HUES6 (cell line): ENCODE results near the gene SLC6A17.

Source experiments
- H3K27ac ChIP-seq: 2 replicates; pipeline ENCODE4 v1.7.0; 2013; ENCODE audit warnings: low read depth, mild to moderate bottlenecking, low read length, inconsistent platforms
- H3K27me3 ChIP-seq: 2 replicates; pipeline ENCODE4 v1.6.1; 2013; ENCODE audit warnings: low read length; ENCODE audit not compliant: control insufficient read depth, insufficient read depth
- H3K36me3 ChIP-seq: 2 replicates; pipeline ENCODE4 v1.6.1; 2013; ENCODE audit warnings: low read length; ENCODE audit not compliant: control insufficient read depth, insufficient read depth
- H3K4me1 ChIP-seq: 2 replicates; pipeline ENCODE4 v1.6.1; 2013; ENCODE audit warnings: low read length; ENCODE audit not compliant: control insufficient read depth, insufficient read depth
- H3K4me3 ChIP-seq: 2 replicates; pipeline ENCODE4 v1.5.1; 2013; ENCODE audit warnings: low read depth, low read length
- H3K9ac ChIP-seq: one replicate; pipeline ENCODE4 v1.6.1; 2013; ENCODE audit warnings: mild to moderate bottlenecking, low read length
- H3K9me3 ChIP-seq: 2 replicates; pipeline ENCODE4 v1.6.1; 2013; ENCODE audit warnings: low read depth, low read length; ENCODE audit not compliant: control insufficient read depth, insufficient read depth

The SLC6A17 gene

DNA sequence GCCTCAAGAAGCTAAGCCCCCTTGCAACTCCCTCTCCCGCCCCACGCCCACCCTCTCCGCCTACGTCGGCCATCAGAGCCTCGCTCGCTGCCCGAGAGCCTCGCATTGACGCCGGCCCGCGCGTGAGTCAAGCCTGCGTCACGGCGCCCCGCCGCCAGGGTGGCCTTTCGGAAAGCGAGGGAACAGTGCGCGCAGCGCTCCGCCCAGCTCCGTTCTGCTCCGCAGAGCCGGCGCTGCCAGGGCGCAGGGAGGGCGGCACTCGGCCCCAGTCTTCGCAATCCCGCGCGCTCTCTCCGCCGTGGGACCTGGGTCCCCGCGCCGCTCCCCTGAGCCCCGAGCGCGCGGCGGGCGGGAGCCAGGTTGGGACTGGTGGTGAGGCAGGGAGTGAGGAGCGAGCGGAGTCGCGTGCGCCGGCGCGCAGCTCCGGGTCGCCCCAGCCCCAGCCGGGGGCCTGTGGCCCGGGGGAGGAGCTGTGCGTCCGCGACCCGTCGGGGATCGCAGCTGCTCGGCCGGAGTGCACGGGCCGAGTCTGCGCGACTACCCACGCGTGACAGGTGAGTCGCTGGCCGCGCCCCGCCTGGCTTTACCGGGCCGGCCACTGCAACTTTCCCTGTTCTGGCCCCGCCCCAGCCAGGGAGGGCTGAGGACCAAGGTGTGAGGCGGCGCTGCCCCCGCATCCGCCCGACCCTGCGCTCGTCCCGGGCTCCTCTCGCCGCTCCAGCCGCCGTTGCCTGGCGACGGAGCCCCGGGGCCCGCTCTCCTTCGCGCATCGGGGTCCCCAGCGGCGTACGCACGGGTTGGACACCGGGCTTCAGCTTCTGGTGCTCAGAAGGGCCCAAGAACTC is at the start of gene SLC6A17:
Gene SLC6A17 (plus strand): TSS at position 165 of the 845 bp plus-strand sequence. CDS start 16,436 bp downstream, outside the sequence.
- Histone ChIP-seq H3K27ac (no peak within 1 kb of the TSS), H3K9ac (no peak within 1 kb of the TSS), H3K27me3 (peaks cover 100% of the 10 kb centered on the region), H3K9me3 (no peaks in the 10 kb centered on the region), H3K36me3 (no peaks in the 10 kb centered on the region), H3K4me1 (no peaks in the 10 kb centered on the region; the same call in 1 of the 2 replicates), H3K4me3 (peak within 1 kb of the TSS; percentile 69)

DNA sequence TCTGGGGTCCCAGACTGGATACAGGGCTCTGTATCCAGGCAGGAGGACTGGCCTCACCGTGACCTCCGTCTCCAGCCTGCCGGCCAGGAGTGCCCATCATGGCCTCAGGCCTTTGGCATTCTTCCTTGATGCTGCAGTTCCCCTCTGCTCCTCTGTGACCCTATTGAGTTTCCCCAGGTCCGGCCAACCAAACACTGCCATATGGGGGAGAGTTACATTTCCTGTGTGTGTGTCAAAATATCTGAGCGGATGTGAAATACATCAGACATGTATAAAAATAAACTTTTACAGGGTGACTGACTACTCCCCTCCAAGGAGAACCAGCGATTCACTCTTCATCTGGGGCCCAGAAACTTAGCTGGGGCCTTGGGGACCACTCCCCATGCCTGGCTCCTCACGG is 48.2 kb upstream of the SLC6A17 start:
- Histone ChIP-seq H3K27me3 (peaks cover 12% of the 10 kb centered on the region; the same call in 1 of the 2 replicates), H3K4me1 (peaks cover 5% of the 10 kb centered on the region; the same call in 1 of the 2 replicates), H3K9ac (no peak overlapping the region), H3K36me3 (no peaks in the 10 kb centered on the region), H3K9me3 (no peaks in the 10 kb centered on the region), H3K27ac (no peak overlapping the region), H3K4me3 (no peak overlapping the region)

DNA sequence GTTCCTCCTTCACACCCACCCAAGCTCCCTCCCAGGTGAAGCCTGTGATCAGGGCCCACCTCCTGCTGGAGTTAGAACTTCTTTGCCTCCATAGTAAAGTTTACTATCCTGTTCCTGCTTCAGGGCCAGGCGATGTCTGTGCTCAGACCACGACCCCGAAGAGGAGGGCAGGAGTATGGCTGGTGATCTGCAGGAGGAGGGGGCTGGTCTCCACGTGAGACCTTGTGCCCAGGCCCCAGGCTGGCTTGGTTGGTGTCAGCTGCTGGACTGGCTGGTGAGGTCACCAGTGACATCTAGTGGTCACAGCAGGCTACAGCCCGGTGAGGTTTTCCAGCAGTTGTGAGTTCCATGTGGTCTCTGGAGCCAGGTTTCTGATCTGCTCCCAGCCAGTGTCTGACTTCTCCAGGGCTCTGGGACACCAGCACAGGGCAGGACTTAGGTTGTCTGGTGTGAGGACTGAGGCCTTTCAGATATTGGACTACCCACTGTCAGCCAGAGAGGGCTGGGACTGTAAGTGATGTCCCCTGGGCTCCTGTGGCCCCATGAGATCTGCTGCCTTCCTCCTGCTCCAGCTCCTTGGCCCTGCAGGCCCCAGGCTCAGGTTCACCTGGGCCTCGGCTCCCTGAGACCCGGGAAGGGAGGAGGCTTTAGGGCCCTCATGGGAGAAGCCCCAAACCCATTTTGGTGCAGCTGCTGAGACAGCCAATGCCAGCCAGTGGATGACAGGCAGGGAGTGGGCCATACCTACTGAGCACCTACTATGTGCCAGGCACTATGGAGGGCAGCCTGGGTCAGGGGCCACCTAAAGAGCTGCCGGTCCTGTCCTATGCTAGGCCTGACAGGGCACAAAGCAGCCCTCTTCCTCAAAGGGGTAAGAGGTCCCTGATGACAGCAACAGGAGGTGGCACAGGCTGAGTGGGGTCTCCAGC is 44.0 kb upstream of the SLC6A17 start:
- Histone ChIP-seq H3K27me3 (peaks cover 17% of the 10 kb centered on the region), H3K9ac (no peak overlapping the region), H3K27ac (no peak overlapping the region), H3K9me3 (no peaks in the 10 kb centered on the region), H3K36me3 (no peaks in the 10 kb centered on the region), H3K4me3 (no peak overlapping the region), H3K4me1 (peaks cover 5% of the 10 kb centered on the region; the same call in 1 of the 2 replicates)

DNA sequence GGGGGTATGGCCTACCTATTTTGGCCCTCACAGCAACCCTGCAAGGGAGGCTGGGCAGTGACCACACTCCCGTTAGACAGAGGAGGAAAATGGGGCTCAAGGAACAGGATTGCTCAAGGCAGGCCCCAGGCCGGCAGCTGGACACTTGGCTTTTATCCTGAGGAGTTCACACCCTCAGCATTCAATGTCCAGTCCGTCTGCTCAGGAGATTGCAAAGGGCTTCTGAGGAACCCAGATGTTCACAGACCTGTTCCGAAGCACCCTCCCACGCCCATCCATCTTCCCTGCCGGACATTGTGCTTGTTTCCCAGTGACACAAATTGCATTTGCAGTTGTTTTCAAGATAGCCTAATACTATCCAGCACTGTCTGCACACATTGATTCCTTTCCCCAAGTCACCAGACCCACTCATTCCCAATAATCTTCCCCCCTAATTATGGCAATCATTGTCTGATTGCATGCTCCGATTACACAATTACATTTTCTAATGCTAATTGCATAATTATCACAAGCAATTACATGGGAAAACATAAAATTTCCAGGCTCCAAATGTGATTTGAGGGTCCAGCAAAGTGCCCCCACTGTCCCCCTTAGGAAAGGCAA is 42.3 kb upstream of the SLC6A17 start:
- Histone ChIP-seq H3K27me3 (peaks cover 26% of the 10 kb centered on the region), H3K9ac (no peak overlapping the region), H3K4me1 (peaks cover 5% of the 10 kb centered on the region; the same call in 1 of the 2 replicates), H3K9me3 (no peaks in the 10 kb centered on the region), H3K27ac (no peak overlapping the region), H3K36me3 (no peaks in the 10 kb centered on the region), H3K4me3 (no peak overlapping the region)

DNA sequence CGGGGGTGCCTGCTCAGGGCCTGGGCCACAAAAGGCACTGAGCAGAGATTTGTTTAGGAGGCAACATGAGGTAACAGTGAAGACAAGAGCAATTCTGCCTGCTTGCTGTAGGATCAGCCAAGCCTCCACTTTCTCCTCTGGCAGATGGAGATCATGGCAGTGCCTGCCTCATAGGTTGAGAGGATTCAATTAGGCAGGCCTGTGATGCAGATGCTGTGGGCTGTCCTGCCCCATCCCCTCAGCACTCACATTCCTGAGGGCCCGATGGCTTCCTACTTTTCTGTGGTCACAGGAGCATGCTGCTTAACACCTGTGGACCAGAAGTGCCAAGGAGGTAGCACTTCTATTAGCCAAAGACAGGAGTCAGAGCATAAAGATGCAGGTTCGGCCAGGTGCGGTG is 39.2 kb upstream of the SLC6A17 start:
- no peaks in the 10 kb centered on the region for H3K36me3 ChIP-seq
- H3K9ac ChIP-seq, result no peak overlapping the region
- H3K4me3 ChIP-seq, result no peak overlapping the region
- no peaks in the 10 kb centered on the region for H3K4me1 ChIP-seq
- no peak overlapping the region for H3K27ac ChIP-seq
- peaks cover 32% of the 10 kb centered on the region for H3K27me3 ChIP-seq
- no peaks in the 10 kb centered on the region for H3K9me3 ChIP-seq

DNA sequence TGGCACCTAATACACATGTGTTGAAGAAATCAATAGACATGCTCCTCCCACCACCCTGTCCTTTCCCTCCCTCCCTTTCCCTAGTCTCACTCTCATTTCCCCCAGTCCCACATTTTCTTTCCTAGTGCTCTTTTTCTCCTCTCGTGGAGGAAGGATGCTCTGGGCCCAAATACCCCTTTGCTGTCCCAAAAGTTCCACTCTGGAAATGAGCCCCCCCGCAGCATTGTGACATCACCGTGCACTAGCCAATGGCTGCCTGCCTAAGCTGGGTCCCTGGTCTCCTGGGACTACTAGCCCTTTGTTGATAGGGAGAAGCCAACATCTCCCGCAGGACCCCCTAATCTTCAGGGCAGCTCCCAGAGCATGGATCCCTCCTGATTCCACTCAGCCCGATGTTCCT is 38.2 kb upstream of the SLC6A17 start, which contains the start of gene UBL4B:
Gene UBL4B (plus strand): TSS at position 301 of the 400 bp plus-strand sequence. CDS start 92 bp downstream, at position 393.
- no peak within 1 kb of the TSS for H3K4me3 ChIP-seq
- H3K36me3 ChIP-seq, result no peaks in the 10 kb centered on the region
- no peaks in the 10 kb centered on the region for H3K4me1 ChIP-seq
- no peak within 1 kb of the TSS for H3K9ac ChIP-seq
- peaks cover 32% of the 10 kb centered on the region for H3K27me3 ChIP-seq
- no peak within 1 kb of the TSS for H3K27ac ChIP-seq
- no peaks in the 10 kb centered on the region for H3K9me3 ChIP-seq

DNA sequence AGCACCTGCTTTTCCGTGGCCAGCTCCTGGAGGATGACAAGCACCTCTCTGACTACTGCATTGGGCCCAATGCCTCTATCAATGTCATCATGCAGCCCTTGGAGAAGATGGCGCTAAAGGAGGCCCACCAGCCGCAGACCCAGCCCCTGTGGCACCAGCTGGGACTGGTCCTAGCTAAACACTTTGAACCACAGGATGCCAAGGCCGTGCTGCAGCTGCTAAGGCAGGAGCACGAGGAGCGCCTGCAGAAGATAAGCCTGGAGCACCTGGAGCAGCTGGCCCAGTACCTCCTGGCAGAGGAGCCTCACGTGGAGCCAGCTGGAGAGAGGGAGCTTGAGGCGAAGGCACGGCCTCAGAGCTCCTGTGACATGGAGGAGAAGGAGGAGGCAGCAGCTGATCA is 37.6 kb upstream of the SLC6A17 start:
- H3K9me3 ChIP-seq, result no peaks in the 10 kb centered on the region
- H3K9ac ChIP-seq, result no peak overlapping the region
- H3K27ac ChIP-seq, result no peak overlapping the region
- H3K4me1 ChIP-seq, result no peaks in the 10 kb centered on the region
- H3K4me3 ChIP-seq, result no peak overlapping the region
- H3K27me3 ChIP-seq, result peaks cover 32% of the 10 kb centered on the region
- no peaks in the 10 kb centered on the region for H3K36me3 ChIP-seq

DNA sequence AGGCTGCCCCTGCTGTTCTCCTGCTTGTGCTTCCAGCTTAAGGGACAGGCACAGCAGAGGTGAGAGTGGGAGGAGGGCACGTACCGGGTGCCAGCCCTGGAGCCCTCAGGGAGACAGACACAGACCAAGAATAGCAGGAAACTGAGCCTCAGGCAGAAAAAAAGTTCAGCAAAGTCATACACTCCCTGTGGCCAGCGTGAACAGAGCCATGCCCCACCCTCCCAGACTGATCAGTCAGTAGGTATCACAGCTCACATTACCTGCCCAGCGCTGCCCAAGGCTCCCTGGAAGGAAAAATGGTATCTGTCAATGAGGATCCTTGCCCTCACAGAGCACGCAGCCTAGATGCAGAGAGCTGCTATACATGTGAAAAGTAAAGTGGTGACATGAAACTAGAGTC is 36.7 kb upstream of the SLC6A17 start:
- Histone ChIP-seq H3K27ac (no peak overlapping the region), H3K27me3 (peaks cover 32% of the 10 kb centered on the region), H3K9ac (no peak overlapping the region), H3K36me3 (no peaks in the 10 kb centered on the region), H3K4me3 (no peak overlapping the region), H3K9me3 (no peaks in the 10 kb centered on the region), H3K4me1 (no peaks in the 10 kb centered on the region)

DNA sequence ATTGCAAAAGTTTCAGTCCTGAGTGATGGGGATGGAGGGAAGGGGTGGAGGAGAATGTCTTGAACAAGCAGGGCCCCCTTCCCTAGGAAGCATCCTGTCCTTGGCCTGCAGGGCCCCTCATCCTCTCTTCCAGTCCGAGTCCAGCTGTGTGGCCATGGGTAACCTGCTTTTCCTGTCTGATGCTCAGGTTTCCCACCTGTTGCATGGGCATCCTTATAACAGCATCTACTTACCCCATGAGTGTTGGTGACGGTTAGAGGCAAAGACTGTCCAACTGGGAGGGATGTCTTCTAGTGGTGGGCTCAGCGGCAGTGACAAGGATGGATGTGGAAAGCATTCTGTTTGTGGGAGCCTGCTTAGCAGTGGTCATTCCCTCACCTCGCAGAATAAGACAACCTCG is 36.1 kb upstream of the SLC6A17 start:
- Histone ChIP-seq H3K4me3 (no peak overlapping the region), H3K9ac (no peak overlapping the region)

DNA sequence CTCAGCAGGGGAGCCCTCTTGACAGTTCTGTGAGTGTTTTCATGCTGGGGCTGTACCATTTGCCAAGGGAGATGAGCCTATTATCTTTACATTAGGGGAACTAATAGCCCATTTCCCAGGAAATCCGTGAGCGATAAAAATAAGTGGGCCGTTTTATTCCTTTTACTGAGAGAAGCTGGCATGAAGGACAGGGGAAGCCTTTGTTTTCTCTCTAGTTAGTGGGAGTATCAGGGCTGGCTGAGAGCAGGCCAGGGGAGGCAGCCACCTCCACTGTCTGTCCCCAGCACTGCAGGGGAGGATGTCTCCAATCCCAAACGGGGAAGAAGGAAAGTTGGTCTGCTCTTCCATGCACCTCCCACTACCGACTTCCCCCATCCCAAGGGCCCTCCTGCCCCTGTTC is 35.5 kb upstream of the SLC6A17 start:
- no peak overlapping the region for H3K4me3 ChIP-seq
- no peak overlapping the region for H3K27ac ChIP-seq
- H3K9ac ChIP-seq, result no peak overlapping the region
- H3K4me1 ChIP-seq, result no peaks in the 10 kb centered on the region
- H3K27me3 ChIP-seq, result peaks cover 30% of the 10 kb centered on the region
- H3K36me3 ChIP-seq, result no peaks in the 10 kb centered on the region
- H3K9me3 ChIP-seq, result no peaks in the 10 kb centered on the region

More for the DNA sequence above, 36.1 kb upstream of the SLC6A17 start:
- H3K27ac ChIP-seq, result no peak overlapping the region
- H3K4me1 ChIP-seq, result no peaks in the 10 kb centered on the region
- H3K27me3 ChIP-seq, result peaks cover 32% of the 10 kb centered on the region
- no peaks in the 10 kb centered on the region for H3K9me3 ChIP-seq
- H3K36me3 ChIP-seq, result no peaks in the 10 kb centered on the region
